ENCODE data around the gene TMEM271.

The TMEM271 gene

GRCh38 chr4:548976-549375, 27.1 kb downstream of the TMEM271 start:
- no peak for DNase-seq (ENCODE audit: low spot score)
- POLR2A ChIA-PET (ENCODE audit: low non-redundant PET) = no interaction called here
- TF ChIP-seq CTCF (conservative IDR thresholded peaks at IDR 0.05; ENCODE audit: low read depth) = no peak
- H3K27ac ChIP-seq = no peak overlapping the region
- CTCF ChIA-PET = no interaction called here

- no peak for TF ChIP-seq CTCF (conservative IDR thresholded peaks at IDR 0.05; ENCODE audit: low read depth)
- DNase-seq (ENCODE audit: low spot score) = no peak
- POLR2A ChIA-PET (ENCODE audit: low non-redundant PET) = no interaction called here
- CTCF ChIA-PET = no interaction called here
- H3K27ac ChIP-seq = no peak overlapping the region
These were observed 30.5 kb downstream of the TMEM271 start for GRCh38 chr4:545612-546011.

- POLR2A ChIA-PET (ENCODE audit: low non-redundant PET) = no interaction called here
These were observed 31.5 kb downstream of the TMEM271 start for GRCh38 chr4:544386-545105.

GRCh38 chr4:541271-541670, 34.8 kb downstream of the TMEM271 start:
- ChIA-PET POLR2A (ENCODE audit: low non-redundant PET) (no interaction called here), CTCF (no interaction called here)
- H3K27ac ChIP-seq = no peak overlapping the region
- no peak for DNase-seq (ENCODE audit: low spot score)
- TF ChIP-seq CTCF (conservative IDR thresholded peaks at IDR 0.05; ENCODE audit: low read depth) = no peak

More at GRCh38 chr4:544386-545105, 31.5 kb downstream of the TMEM271 start:
- no peak for DNase-seq (ENCODE audit: low spot score)
- CTCF ChIA-PET = no interaction called here
- no peak overlapping the region for H3K27ac ChIP-seq
- TF ChIP-seq CTCF (conservative IDR thresholded peaks at IDR 0.05; ENCODE audit: low read depth) = no peak

- ChIA-PET POLR2A (ENCODE audit: low non-redundant PET) (no interaction called here), CTCF (no interaction called here)
- DNase-seq (ENCODE audit: low spot score) = no peak
- no peak overlapping the region for H3K27ac ChIP-seq
- TF ChIP-seq CTCF (conservative IDR thresholded peaks at IDR 0.05; ENCODE audit: low read depth) = no peak
These were observed 37.5 kb downstream of the TMEM271 start for GRCh38 chr4:538542-539142.

- DNase-seq (ENCODE audit: low spot score) = no peak
- ChIA-PET CTCF (no interaction called here), POLR2A (ENCODE audit: low non-redundant PET) (no interaction called here)
- H3K27ac ChIP-seq = no peak overlapping the region
- TF ChIP-seq CTCF (conservative IDR thresholded peaks at IDR 0.05; ENCODE audit: low read depth) = no peak
These were observed 38.4 kb downstream of the TMEM271 start for GRCh38 chr4:537436-538264.

Measured in RWPE1 (cell line).